Adrenal gland (tissue), 5 donors: ENCODE measurements around the gene TRIM37.

Source experiments
- CTCF ChIP-seq, 6 experiments: fragments of 450-650 bp in 4 of 6; fragments of 200-600 bp in 2 of 6; sonication (generic) in 1 of 6; IDR thresholded peaks; 1 replicate in 5 of 6; 2 replicates in 1 of 6; pipeline versions ENCODE4 v1.5.1 to v1.8.0; 2016 to 2021; ENCODE audit warnings: antibody characterized with exemption in 6 of 6, mild to moderate bottlenecking in 2 of 6, moderate library complexity in 1 of 6
- POLR2A ChIP-seq, 2 donors: fragments of 450-650 bp; IDR thresholded peaks; one replicate each; pipeline ENCODE4 v1.6.1; 2017; ENCODE audit warnings: antibody characterized with exemption in 2 of 2, mild to moderate bottlenecking in 2 of 2, moderate library complexity in 1 of 2
- donor health status: DM: no; HTN: no; CAD: no.

- TF ChIP-seq CTCF (IDR thresholded peaks at IDR 0.05) (no peak), POLR2A (IDR thresholded peaks at IDR 0.05) (no peak)
These were observed 137.5 kb downstream of the TRIM37 start for GRCh38 chr17:58969156-58969555.
